HG02840 (cell line): ENCODE results near the gene TANC1.

ENCODE experiments used
- ATAC-seq: cut with Tn5 transposase; IDR thresholded peaks from one replicate; pipeline ENCODE4 v1.9.1; 2021; ENCODE audit warnings: mild to moderate bottlenecking, moderate library complexity, moderate number of reproducible peaks; ENCODE audit not compliant: unreplicated experiment, low FRiP score

The TANC1 gene

DNA sequence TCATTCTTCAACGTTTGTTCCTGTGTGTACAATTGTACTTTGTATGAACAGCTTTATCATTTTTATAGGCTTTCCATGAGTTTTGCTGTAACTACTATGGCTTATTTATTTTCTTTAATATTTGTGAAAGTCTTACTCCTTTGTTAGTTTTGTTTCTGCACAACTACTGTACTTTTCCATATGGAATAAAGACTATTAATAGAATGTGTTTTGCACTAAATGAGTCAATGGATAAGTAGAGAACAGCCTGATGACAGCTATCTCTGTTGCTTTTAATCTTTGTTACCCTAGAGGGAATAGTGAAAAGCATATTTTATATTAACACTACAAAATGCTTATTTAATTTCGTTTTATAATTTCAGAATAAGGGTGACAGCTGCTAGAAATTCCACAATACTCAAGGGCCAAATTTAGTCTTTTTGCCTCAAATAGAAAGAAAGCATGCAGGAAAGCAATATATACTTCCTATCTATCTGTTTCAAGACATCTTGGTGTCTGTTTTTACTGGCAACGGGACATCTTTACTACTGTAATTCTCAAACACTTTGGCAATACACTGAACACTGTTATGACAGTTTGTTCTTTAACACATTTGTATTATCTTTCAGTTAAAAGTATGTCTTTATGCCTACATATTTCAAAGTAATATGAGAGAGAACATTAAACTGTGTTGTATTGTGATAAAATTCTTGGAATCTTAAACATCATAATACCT is 264.2 kb downstream of the TANC1 start:
- no peak for ATAC-seq

GRCh38 chr2:159234868-159235267 is 266.4 kb downstream of the TANC1 start:
- ATAC-seq: no peak

DNA sequence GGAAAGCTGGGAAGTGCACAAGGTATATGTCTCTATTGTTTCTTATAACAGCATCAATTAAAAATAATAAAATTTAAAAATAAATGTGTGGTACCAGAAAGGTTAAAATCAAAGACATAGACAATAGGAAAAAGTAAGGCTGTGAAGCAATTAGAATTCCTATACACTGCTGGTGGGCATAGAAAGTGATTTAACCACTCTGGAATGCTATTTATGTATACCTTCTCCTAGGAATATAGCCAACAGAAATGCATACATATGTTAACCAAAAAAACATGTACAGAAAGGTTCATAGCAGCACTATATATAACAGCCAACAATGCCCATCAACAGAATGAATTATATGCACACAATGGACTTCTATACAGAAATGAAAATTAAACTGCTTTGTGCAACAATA is 275.1 kb downstream of the TANC1 start:
- no peak for ATAC-seq

- no peak for ATAC-seq
Measured at GRCh38 chr2:159246325-159246988, 278.0 kb downstream of the TANC1 start.

DNA sequence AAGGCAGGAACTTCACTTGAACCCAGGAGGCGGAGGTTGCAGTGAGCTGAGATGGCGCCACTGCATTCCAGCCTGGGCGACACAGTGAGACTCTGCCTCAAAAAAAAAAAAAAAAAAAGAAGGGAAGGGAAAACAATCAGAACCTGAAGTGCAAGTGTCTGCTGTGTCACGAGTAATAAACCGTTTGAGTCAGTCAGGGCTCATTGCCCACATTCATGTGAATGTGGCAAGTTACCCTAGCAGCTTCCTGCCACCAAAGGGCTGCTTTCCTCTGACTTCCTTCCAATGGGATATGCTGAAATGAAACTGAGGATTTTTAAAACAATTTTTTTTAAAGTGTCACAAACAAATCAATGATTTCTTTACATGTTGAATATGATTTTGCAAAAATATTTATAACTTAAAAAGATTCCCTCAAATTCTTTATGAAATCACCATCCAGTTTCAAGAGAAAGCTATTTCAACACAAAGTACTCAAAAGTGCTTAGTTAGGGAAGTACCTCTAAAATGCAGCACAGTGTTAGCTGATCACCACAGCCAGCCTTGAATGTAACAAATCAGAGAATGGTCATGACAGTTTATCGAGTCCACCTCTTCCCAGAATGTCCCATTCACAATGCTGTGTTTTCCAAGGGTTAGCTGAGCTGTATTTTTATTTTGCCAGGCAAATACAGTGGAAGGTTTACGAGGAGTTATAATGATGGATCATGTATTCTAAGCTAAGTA is 281.7 kb downstream of the TANC1 start:
- no peak for ATAC-seq

GRCh38 chr2:159251296-159252173 is 283.1 kb downstream of the TANC1 start:
- ATAC-seq: no peak

DNA sequence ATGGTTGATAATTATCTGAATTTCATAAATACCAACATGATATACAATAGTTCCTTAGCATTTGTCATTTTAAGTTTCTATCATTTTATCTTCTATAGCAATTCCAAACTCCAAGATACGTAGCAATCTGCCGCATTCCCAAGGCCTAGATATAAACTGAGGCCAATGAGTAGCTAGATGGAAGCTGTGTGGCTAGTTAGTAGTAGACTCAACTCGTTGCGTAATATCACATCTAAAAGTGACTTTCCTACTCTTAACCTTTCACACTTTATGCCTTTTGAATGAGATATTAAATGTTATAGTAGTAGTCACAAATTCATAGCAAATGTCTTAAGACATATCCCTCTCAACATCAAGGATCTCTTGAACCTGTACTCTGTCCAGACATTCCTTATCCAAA is 284.5 kb downstream of the TANC1 start:
- ATAC-seq: no peak

- no peak for ATAC-seq
Measured at GRCh38 chr2:159256159-159256558, 287.7 kb downstream of the TANC1 start.

DNA sequence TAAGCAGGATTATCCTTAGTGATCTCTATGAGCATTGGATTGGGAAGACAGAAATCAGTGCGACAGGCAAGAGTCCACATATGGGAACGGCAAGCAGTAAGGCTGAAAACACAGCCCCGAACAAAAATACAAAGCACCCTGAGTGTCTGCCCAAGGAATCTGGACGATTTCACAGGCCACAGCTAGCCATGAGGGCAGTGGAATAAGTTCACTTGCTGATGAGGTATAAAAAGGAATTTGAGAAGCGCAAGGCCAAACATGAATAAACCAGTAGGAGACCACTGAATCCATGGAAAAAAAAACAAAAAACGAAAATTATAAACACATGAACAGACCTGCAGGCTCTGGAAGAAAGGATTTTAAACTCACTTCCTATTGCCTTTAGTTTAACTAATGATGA is 293.8 kb downstream of the TANC1 start:
- ATAC-seq: no peak

GRCh38 chr2:159262904-159263303 is 294.5 kb downstream of the TANC1 start:
- ATAC-seq: no peak

DNA sequence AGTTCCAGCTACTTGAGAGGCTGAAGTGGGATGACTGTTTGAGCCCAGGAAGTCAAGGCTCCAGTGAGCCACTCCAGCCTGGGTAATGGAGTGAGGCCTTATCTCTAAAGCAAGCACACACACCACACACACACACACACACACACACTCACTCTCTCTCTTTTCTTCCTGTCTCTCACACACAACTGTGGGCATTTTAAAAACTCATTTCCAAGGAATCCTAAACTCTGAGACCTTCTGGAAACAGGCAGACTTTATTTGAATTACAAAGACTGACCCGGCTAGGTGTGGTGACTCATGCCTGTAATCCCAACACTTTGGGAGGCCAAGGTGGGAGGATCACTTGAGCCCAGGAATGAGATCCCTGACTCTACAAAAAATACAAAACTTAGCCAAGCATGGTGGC is 296.7 kb downstream of the TANC1 start:
- ATAC-seq: no peak

GRCh38 chr2:159266554-159266953 is 298.1 kb downstream of the TANC1 start:
- no peak for ATAC-seq

GRCh38 chr2:159267921-159268320 is 299.5 kb downstream of the TANC1 start:
- ATAC-seq: no peak

DNA sequence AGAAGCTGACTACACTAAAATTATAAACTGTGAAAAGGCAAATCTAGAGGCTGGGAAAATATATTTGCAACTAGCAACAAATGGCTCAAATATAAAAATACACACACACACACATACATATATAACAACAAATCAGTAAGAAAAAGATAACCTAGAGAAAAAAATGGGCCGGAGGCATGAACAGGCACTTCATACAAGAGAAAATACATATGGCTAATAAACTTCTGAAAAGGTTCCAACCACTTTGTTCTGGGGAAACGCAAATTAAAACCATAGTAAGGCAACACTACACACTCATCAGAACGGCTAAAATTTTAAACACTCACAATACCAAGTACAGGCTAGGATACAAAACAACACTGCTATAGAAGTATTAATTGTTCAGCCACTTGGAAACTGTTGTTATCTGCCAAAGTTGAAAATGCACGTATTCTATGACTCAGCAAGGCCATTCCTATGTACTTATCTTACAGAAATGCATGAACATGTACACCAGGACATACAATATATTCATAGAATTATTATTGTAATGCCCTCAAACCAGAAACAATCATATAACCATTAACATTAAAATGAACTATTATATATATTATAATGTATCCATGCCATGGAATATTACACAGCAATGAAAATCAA is 302.4 kb downstream of the TANC1 start:
- no peak for ATAC-seq

DNA sequence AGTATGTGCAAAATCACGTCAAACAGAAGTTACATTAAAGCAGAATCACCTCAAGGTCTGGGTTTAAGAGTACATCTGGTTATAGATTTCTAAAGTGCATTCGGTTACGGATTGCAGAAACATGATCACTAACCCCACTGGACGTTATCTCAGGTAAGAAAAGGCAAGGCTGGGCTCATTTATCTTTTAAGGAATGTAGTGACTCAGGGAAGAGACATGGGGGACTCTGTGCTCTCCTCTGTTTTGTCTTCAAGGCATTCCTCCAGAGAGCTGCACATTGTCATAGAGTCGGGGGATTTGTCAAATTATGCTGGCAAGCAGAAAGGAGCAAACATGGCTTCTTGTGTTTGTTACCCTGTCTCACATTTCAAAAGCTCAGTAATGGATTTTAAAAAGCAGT is 303.7 kb downstream of the TANC1 start:
- no peak for ATAC-seq

DNA sequence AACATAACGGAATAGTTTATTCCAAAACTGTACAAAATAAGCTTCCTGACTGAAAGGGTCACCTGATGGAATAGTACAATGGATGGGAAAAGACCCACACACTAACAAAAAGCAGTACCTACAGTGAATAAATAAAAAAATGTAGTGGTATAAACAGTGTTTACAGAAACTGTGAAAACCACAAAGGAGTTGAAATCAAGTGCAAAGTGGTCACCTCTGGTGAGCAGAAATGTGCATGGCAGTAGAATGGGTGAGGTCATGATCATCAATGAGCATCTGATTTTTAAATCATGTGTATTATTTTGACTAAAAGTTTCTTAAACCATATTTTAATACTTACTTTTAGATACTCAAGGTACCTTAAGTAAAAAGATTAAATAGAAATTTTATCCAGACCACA is 306.7 kb downstream of the TANC1 start:
- no peak for ATAC-seq

GRCh38 chr2:159279700-159280099 is 311.3 kb downstream of the TANC1 start:
- no peak for ATAC-seq

- ATAC-seq: no peak
Measured at GRCh38 chr2:159281002-159281401, 312.6 kb downstream of the TANC1 start.
